HEK293T (cell line): Measurements from ENCODE around the gene C3orf33.

ENCODE experiments used
- CTCF ChIA-PET: fragments of 350-600 bp; formaldehyde crosslinking; extraction: SDS; loops from one replicate; lab custom pipeline; 2021; ENCODE audit warnings: antibody characterized with exemption, inconsistent platforms; lab: Yijun Ruan, JAX
- POLR2A ChIA-PET: fragments of 350-600 bp; formaldehyde crosslinking; extraction: SDS; loops from one replicate; lab custom pipeline; 2020; ENCODE audit warnings: antibody characterized with exemption, inconsistent platforms; lab: Yijun Ruan, JAX
- DNase-seq: peaks from one replicate; pipeline ENCODE4 v3.0.0; 2012; ENCODE audit warnings: mixed read lengths; ENCODE audit errors: extremely low spot score
- ARNT ChIP-seq: fragments of 450-650 bp; IDR thresholded peaks from 2 replicates; pipeline ENCODE4 v1.6.1; 2017; ENCODE audit warnings: mild to moderate bottlenecking
- BHLHE40 ChIP-seq: fragments of 450-650 bp; IDR thresholded peaks from 2 replicates; pipeline ENCODE4 v1.6.1; 2016; ENCODE audit warnings: mild to moderate bottlenecking, moderate library complexity, borderline replicate concordance
- CTBP1 ChIP-seq: fragments of 450-650 bp; IDR thresholded peaks from 2 replicates; pipeline ENCODE4 v1.6.1; 2016; ENCODE audit warnings: borderline replicate concordance
- ELF4 ChIP-seq: fragments of 450-650 bp; IDR thresholded peaks from 2 replicates; pipeline ENCODE4 v1.6.1; 2017; ENCODE audit warnings: antibody characterized with exemption
- FOXA1 ChIP-seq: fragments of 450-650 bp; IDR thresholded peaks from 2 replicates; pipeline ENCODE4 v1.6.1; 2016; ENCODE audit warnings: mild to moderate bottlenecking
- FOXK2 ChIP-seq: fragments of 450-650 bp; IDR thresholded peaks from 2 replicates; pipeline ENCODE4 v1.6.1; 2016; ENCODE audit warnings: mild to moderate bottlenecking
- FOXM1 ChIP-seq: fragments of 450-650 bp; IDR thresholded peaks from 2 replicates; pipeline ENCODE4 v1.6.1; 2017; ENCODE audit warnings: mild to moderate bottlenecking, borderline replicate concordance
- HDGF ChIP-seq: fragments of 450-650 bp; IDR thresholded peaks from 2 replicates; pipeline ENCODE4 v1.6.1; 2017; ENCODE audit warnings: antibody characterized with exemption, borderline replicate concordance
- L3MBTL2 ChIP-seq: fragments of 450-650 bp; conservative IDR thresholded peaks from 2 replicates; pipeline ENCODE4 v1.6.1; 2016; ENCODE audit warnings: mild to moderate bottlenecking
- LEF1 ChIP-seq: fragments of 450-650 bp; IDR thresholded peaks from 2 replicates; pipeline ENCODE4 v1.6.1; 2017; ENCODE audit warnings: mild to moderate bottlenecking, borderline replicate concordance
- NFRKB ChIP-seq: fragments of 450-650 bp; IDR thresholded peaks from 2 replicates; pipeline ENCODE4 v1.6.1; 2016; ENCODE audit warnings: mild to moderate bottlenecking, moderate library complexity
- SP1 ChIP-seq: fragments of 450-650 bp; IDR thresholded peaks from 2 replicates; pipeline ENCODE4 v1.6.1; 2017
- SUZ12 ChIP-seq: fragments of 450-650 bp; IDR thresholded peaks from 2 replicates; pipeline ENCODE4 v1.6.1; 2016; ENCODE audit warnings: mild to moderate bottlenecking
- TARDBP ChIP-seq: fragments of 450-650 bp; IDR thresholded peaks from 2 replicates; pipeline ENCODE4 v1.6.1; 2016
- ZNF384 ChIP-seq: fragments of 450-650 bp; IDR thresholded peaks from 2 replicates; pipeline ENCODE4 v1.6.1; 2016
- TF ChIP-seq, protein P1 (sequence below): fragments of 450-650 bp; IDR thresholded peaks from 2 replicates; pipeline ENCODE4 v1.6.1; 2016

Gene C3orf33

DNA sequence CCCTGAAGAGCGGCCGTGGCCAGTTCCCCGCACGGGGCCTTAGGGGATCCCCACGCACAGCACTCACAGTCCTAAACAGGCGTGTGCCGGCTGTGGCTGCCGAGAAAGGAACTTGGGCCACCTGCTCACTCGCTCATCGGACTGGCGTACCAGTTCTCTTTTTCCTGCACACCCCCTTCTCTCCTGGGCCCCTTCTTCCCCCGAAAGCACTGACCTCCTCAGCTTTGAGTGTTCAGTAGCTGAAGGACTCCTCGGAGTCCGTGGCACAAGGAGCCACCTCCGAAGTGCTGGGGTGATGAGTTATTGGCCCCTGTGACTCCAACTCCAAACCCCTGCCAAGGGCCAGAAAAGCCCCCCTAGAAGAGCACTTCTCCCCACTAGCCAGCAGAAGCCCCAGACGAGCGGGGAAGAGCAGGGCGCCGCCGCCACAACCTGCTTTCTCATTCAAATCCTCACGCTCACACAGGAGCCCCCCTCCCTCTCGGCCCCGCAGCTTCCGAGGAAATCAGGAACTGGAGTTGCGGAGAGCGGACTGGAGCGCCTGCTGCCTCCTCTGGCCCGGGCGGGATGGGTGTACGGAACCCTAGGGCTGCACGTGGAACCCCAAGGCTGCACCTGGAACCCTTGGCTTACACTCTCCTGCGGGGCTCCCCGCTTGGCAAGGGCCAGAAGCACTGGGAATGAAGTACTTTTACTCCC is 61.3 kb downstream of the C3orf33 start, which contains the start of gene PLCH1:
Gene PLCH1 (minus strand): TSS at position 446 of the 699 bp plus-strand sequence. CDS start 40,847 bp downstream, outside the sequence.
- TF ChIP-seq TARDBP (no peak), L3MBTL2 (peak; percentile 24; the same call in 1 of the 2 replicates)
- ChIA-PET POLR2A (interaction anchor here (0.8 to 1.5 kb wide), 2 partner anchors 62 to 125 kb away, joined by 3 to 4 read pairs; partner anchors contain the start of gene C3orf33), CTCF (no interaction called here)
- DNase-seq = peak; percentile 76

DNA sequence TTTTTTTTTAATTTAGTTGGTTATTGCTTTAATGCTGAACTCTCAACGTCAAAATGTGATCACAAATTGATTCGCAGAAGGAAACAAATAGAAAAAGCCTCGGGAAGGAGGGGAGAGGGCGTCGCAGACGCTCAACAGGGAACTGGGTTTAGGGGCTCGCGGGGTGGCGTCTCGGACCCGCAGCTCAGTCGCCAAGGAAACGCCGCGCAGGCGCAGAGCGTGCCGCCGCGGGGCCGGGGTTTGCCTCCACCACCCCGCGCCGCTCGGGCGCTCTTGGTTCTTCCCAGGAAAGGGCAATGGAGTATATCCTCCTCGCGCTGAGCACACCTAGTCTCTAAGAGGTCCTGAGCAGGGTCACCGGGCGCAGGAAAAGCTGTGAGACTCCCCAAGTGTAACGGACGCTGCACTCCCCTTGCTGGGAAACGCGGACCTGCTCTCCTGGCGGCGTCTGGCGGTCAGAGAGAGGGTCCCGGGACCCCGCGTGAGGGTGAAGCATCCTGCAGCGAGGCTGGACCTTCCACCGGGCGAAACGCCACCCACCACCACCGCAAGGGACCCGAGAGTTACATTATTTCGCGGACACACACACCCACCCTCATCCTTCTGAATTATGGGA is 62.0 kb downstream of the C3orf33 start:
- TF ChIP-seq, protein P1, sequence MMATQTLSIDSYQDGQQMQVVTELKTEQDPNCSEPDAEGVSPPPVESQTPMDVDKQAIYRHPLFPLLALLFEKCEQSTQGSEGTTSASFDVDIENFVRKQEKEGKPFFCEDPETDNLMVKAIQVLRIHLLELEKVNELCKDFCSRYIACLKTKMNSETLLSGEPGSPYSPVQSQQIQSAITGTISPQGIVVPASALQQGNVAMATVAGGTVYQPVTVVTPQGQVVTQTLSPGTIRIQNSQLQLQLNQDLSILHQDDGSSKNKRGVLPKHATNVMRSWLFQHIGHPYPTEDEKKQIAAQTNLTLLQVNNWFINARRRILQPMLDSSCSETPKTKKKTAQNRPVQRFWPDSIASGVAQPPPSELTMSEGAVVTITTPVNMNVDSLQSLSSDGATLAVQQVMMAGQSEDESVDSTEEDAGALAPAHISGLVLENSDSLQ = no peak
- TF ChIP-seq TARDBP (no peak), BHLHE40 (no peak), L3MBTL2 (no peak), SUZ12 (no peak)
- DNase-seq = peak; percentile 87
- CTCF ChIA-PET = interaction anchor here (0.8 kb wide), 1 partner anchor 62 kb away, joined by 3 read pairs; the partner anchor contains the start of gene C3orf33
- POLR2A ChIA-PET = interaction anchor here (0.8 to 1.5 kb wide), 2 partner anchors 62 to 126 kb away, joined by 3 to 4 read pairs; partner anchors contain the start of gene C3orf33

DNA sequence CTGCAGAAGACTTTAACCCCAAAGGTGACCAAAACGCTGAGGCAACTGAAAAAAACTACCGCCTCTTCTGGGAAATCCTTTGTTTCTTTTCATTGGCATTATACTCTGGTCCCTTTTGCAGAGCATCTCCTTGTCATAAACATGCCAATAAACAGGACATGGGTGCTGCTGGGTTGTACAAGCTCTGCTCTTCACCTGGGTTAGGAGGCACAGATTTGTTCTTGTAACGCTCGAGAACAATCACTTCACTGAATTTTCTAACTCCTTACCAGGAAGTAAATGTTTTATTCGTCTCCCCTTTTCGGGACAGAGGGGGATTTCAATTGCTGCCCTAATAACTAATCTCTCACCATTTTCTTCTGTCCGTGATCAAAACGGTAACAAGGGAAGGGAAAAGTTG is 62.5 kb downstream of the C3orf33 start:
- no peak for DNase-seq
- ChIA-PET POLR2A (interaction anchor here (1.5 kb wide), 1 partner anchor 63 kb away, joined by 4 read pairs; the partner anchor contains the start of gene C3orf33), CTCF (interaction anchor here (0.8 kb wide), 1 partner anchor 62 kb away, joined by 3 read pairs; the partner anchor contains the start of gene C3orf33)
- TF ChIP-seq, protein P1 = no peak
- TF ChIP-seq ARNT = no peak
- TF ChIP-seq L3MBTL2 = no peak
- no peak for TF ChIP-seq LEF1
- no peak for TF ChIP-seq SUZ12
- TF ChIP-seq BHLHE40 = no peak
- TF ChIP-seq NFRKB = no peak
- no peak for TF ChIP-seq CTBP1
- TF ChIP-seq ELF4 = no peak
- TF ChIP-seq FOXM1 = no peak
- no peak for TF ChIP-seq FOXK2

DNA sequence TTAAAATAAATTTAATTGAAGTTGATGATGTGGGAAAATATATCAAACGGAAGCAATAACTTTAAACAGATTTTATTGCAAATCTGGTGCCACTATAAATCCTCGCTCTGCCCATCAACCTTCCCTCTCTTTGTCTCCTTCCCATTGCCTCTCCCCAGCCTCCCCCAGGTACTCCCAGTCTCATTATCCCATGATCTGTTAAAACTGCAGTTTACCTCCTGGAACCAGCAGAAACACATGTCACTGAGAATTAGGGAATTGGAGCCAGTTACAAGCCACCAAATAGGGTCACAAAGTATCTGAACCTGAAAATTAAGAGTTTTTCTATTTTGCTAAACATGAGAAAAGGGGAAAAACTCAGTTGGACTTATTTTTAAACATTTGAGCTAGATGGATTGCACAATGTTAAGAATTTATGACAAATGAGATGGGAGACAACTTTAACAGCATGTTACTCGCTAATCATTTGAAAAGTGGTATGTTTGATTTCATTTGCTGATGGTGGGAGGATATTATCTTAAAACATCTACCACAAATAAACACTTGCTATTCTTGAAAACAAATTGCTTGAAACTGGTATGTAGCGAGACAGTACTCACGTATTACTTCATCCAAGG is 63.6 kb downstream of the C3orf33 start:
- DNase-seq = no peak
- CTCF ChIA-PET = no interaction called here
- TF ChIP-seq HDGF (no peak), ELF4 (no peak), TARDBP (no peak), BHLHE40 (no peak), ARNT (no peak), ZNF384 (no peak), FOXM1 (no peak), LEF1 (no peak)
- TF ChIP-seq, protein P1 = peak; percentile 50; the same call in 1 of the 2 replicates
- POLR2A ChIA-PET = no interaction called here

DNA sequence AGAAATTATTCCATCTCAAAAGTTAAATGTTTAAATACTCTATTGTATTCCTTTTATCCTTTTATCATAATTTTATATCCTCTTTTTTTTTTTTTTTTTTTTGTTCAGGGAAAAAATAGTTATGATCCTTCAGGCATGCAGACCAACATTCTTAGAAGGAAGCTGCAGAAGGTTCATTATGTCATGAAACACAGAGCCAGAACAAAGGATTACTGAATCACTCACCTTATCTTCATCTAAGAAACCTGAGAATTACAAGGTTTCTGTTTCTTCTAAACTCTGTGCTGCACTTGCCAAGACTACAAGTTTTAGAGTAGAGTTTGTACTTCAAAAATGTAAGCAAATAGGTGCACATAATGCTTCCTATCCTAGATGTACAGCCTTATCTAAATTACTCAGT is 64.5 kb downstream of the C3orf33 start:
- no peak for DNase-seq
- TF ChIP-seq, protein P1 = no peak
- TF ChIP-seq FOXA1 = no peak
- TF ChIP-seq ZNF384 = no peak
- TF ChIP-seq ELF4 = no peak
- no peak for TF ChIP-seq SUZ12
- no peak for TF ChIP-seq L3MBTL2
- TF ChIP-seq FOXK2 = no peak
- no peak for TF ChIP-seq TARDBP
- no peak for TF ChIP-seq HDGF
- TF ChIP-seq LEF1 = no peak
- TF ChIP-seq FOXM1 = no peak
- TF ChIP-seq BHLHE40 = no peak
- no peak for TF ChIP-seq CTBP1
- TF ChIP-seq SP1 = no peak
- TF ChIP-seq NFRKB = no peak
- no peak for TF ChIP-seq ARNT
- POLR2A ChIA-PET = no interaction called here
- CTCF ChIA-PET = interaction anchor here (1.2 kb wide), 1 partner anchor 30 kb away, joined by 3 read pairs; no protein-coding TSS in a partner anchor
